Neural cell (in vitro differentiated cells): ENCODE results near the gene OR52E8. TPM values are rescaled to one million over a fixed set of nuclear protein-coding genes. Genes with fewer than 3 reads are reported as not detected.

ENCODE experiments used
- H2AFZ ChIP-seq: fragments of 200-600, 300-800 bp; sonication (generic), shearing (Covaris generic); 2 replicates; pipeline ENCODE4 v1.6.0; 2014; ENCODE audit warnings: low read depth, mild to moderate bottlenecking, antibody characterized with exemption, low read length, moderate library complexity
- H3F3A ChIP-seq: fragments of 200-600 bp; shearing (Covaris generic); 2 replicates; pipeline ENCODE4 v1.6.1; 2016; ENCODE audit warnings: mild to moderate bottlenecking, moderate library complexity, mixed read lengths, antibody characterized with exemption, low read length; ENCODE audit not compliant: insufficient read depth, poor library complexity, severe bottlenecking
- H3K27ac ChIP-seq: fragments of 200-600, 300-800 bp; sonication (generic), shearing (Covaris generic); 2 replicates; pipeline ENCODE4 v1.5.1; 2014; ENCODE audit warnings: mild to moderate bottlenecking, low read length, moderate library complexity
- H3K27me3 ChIP-seq: fragments of 300-800, 200-600 bp; sonication (generic), shearing (Covaris generic); 2 replicates; pipeline ENCODE4 v1.6.0; 2014; ENCODE audit warnings: mild to moderate bottlenecking, low read depth, low read length, moderate library complexity; ENCODE audit not compliant: insufficient read depth
- H3K36me3 ChIP-seq: fragments of 300-800, 200-600 bp; sonication (generic), shearing (Covaris generic); 2 replicates; pipeline ENCODE4 v1.5.1; 2014; ENCODE audit warnings: mild to moderate bottlenecking, antibody characterized with exemption, low read length, moderate library complexity; ENCODE audit not compliant: insufficient read depth
- H3K4me2 ChIP-seq: fragments of 300-800, 200-600 bp; sonication (generic), shearing (Covaris generic); 2 replicates; pipeline ENCODE4 v1.6.0; 2014; ENCODE audit warnings: mild to moderate bottlenecking, low read length
- H3K4me3 ChIP-seq: fragments of 300-800, 200-600 bp; sonication (generic), shearing (Covaris generic); 2 replicates; pipeline ENCODE4 v1.5.1; 2014; ENCODE audit warnings: mild to moderate bottlenecking, low read length, moderate library complexity
- H3K79me2 ChIP-seq: fragments of 200-600 bp; shearing (Covaris generic); replicated peaks from 2 replicates; pipeline ENCODE4 v1.6.0; 2014; ENCODE audit warnings: mild to moderate bottlenecking, low read length, moderate library complexity; ENCODE audit not compliant: insufficient read depth
- H3K9ac ChIP-seq: fragments of 300-800, 200-600 bp; sonication (generic), shearing (Covaris generic); 2 replicates; pipeline ENCODE4 v1.6.1; 2016; ENCODE audit warnings: mild to moderate bottlenecking, low read length, mixed read lengths
- H3K9me2 ChIP-seq: fragments of 200-600 bp; shearing (Covaris generic); 2 replicates; pipeline ENCODE4 v1.6.1; 2016; ENCODE audit warnings: mild to moderate bottlenecking, low read length, mixed read lengths; ENCODE audit not compliant: insufficient read depth
- H3K9me3 ChIP-seq: fragments of 200-600, 300-800 bp; sonication (generic), shearing (Covaris generic); 2 replicates; pipeline ENCODE4 v1.6.1; 2016; ENCODE audit warnings: mild to moderate bottlenecking, mixed run types, low read length, moderate library complexity, mixed read lengths
- H4K20me1 ChIP-seq: fragments of 200-600 bp; shearing (Covaris generic); 2 replicates; pipeline ENCODE4 v1.6.1; 2016; ENCODE audit warnings: mild to moderate bottlenecking, mixed run types; ENCODE audit not compliant: insufficient read depth
- CTCF ChIP-seq: fragments of 450-650 bp; IDR thresholded peaks from 2 replicates; pipeline ENCODE4 v1.5.1; 2014; ENCODE audit warnings: antibody characterized with exemption, mild to moderate bottlenecking, moderate library complexity; ENCODE audit not compliant: poor library complexity, severe bottlenecking
- EP300 ChIP-seq: fragments of 450-650 bp; conservative IDR thresholded peaks from 2 replicates; pipeline ENCODE4 v1.6.1; 2014; ENCODE audit warnings: antibody characterized with exemption, mild to moderate bottlenecking, moderate library complexity; ENCODE audit not compliant: poor library complexity, severe bottlenecking
- EZH2 ChIP-seq: fragments of 200-600, 300-800 bp; shearing (Covaris generic), sonication (generic); IDR thresholded peaks from 2 replicates; pipeline ENCODE4 v1.6.1; 2014; ENCODE audit warnings: antibody characterized with exemption, low read length, borderline replicate concordance, mild to moderate bottlenecking; ENCODE audit not compliant: insufficient read depth, poor library complexity, severe bottlenecking
- MXI1 ChIP-seq: fragments of 450-650 bp; conservative IDR thresholded peaks from 2 replicates; pipeline ENCODE4 v1.6.1; 2014; ENCODE audit warnings: antibody characterized with exemption, mild to moderate bottlenecking; ENCODE audit not compliant: poor library complexity, severe bottlenecking
- POLR2AphosphoS5 ChIP-seq: IDR thresholded peaks from 2 replicates; pipeline ENCODE4 v1.6.1; 2012
- RAD21 ChIP-seq: fragments of 450-650 bp; conservative IDR thresholded peaks from 2 replicates; pipeline ENCODE4 v1.6.1; 2014; ENCODE audit warnings: antibody characterized with exemption, mild to moderate bottlenecking, moderate library complexity
- REST ChIP-seq: IDR thresholded peaks from 2 replicates; pipeline ENCODE4 v1.6.1; 2012; ENCODE audit warnings: borderline replicate concordance
- SMC3 ChIP-seq: fragments of 450-650 bp; conservative IDR thresholded peaks from 2 replicates; pipeline ENCODE4 v1.6.1; 2014; ENCODE audit warnings: antibody characterized with exemption, mild to moderate bottlenecking, moderate library complexity; ENCODE audit not compliant: poor library complexity
- TAF1 ChIP-seq: IDR thresholded peaks from 2 replicates; pipeline ENCODE4 v1.6.1; 2012; ENCODE audit warnings: low read depth
- polyA plus RNA-seq: library from polyadenylated mRNA; depleted of rRNA; stranded (reverse); fragments of >200 nt; gene quantifications from 2 replicates; pipeline ENCODE4 v1.2.3, GENCODE V29; 2014

The OR52E8 gene
- polyA plus RNA-seq, 1 donor from 2014 or later, result not detected

- Histone ChIP-seq H3K9me3 (no peaks in the 10 kb centered on the region), H3K4me2 (no peak within 1 kb of the TSS), H3K9ac (no peak within 1 kb of the TSS), H3K27ac (no peak within 1 kb of the TSS), H3K79me2 (no peaks in the 10 kb centered on the region), H3K4me3 (no peak within 1 kb of the TSS), H3K36me3 (no peaks in the 10 kb centered on the region), H2AFZ (no peak within 1 kb of the TSS), H3K9me2 (no peaks in the 10 kb centered on the region), H3K27me3 (no peaks in the 10 kb centered on the region), H4K20me1 (no peaks in the 10 kb centered on the region), H3F3A (no peaks in the 10 kb centered on the region)
- no peak for TF ChIP-seq SMC3
- no peak for TF ChIP-seq CTCF
- no peak for TF ChIP-seq EP300
- TF ChIP-seq EZH2, result no peak
- no peak for TF ChIP-seq TAF1
- no peak for TF ChIP-seq REST
- TF ChIP-seq POLR2AphosphoS5, result no peak
- no peak for TF ChIP-seq RAD21
- TF ChIP-seq MXI1, result no peak
Observed at GRCh38 chr11:5841797-5842196, 15.7 kb downstream of the OR52E8 start, which contains the start of gene OR52E6. Gene OR52E6 (minus strand): TSS chr11:5841897. CDS start chr11:5841897, 0 bp downstream.

- Histone ChIP-seq H3K27ac (no peak overlapping the region), H3K36me3 (no peaks in the 10 kb centered on the region), H4K20me1 (no peaks in the 10 kb centered on the region), H3K4me3 (no peak overlapping the region), H3K4me2 (no peak overlapping the region), H2AFZ (no peak overlapping the region), H3K9ac (no peak overlapping the region), H3F3A (no peaks in the 10 kb centered on the region), H3K9me2 (no peaks in the 10 kb centered on the region), H3K27me3 (no peaks in the 10 kb centered on the region), H3K79me2 (no peaks in the 10 kb centered on the region), H3K9me3 (no peaks in the 10 kb centered on the region)
- TF ChIP-seq RAD21, result no peak
- no peak for TF ChIP-seq POLR2AphosphoS5
- no peak for TF ChIP-seq CTCF
- TF ChIP-seq EP300, result no peak
- no peak for TF ChIP-seq SMC3
- TF ChIP-seq REST, result no peak
- TF ChIP-seq EZH2, result no peak
- no peak for TF ChIP-seq MXI1
- TF ChIP-seq TAF1, result no peak
Observed at GRCh38 chr11:5837695-5838094, 19.8 kb downstream of the OR52E8 start.
